Gastrocnemius medialis (tissue), 4 donors: ENCODE results near the gene TTLL1. TPM values are rescaled to one million over a fixed set of nuclear protein-coding genes. Genes with fewer than 3 reads are reported as not detected.
"Not testable (repeated sequence)": the region's sequence is repeated elsewhere in the genome, so short reads cannot be mapped to it uniquely, and the experiment has no call there.

ENCODE experiments used
- ATAC-seq, 2 donors: fragments of 150-250 bp; one replicate each; pipeline ENCODE4 v1.9.1; 2016
- DNase-seq, 2 donors: peaks; one replicate each; pipeline ENCODE4 v3.0.0-alpha.2; 2019
- H3K27ac ChIP-seq, 4 donors: fragments of 200-600 bp; sonication (generic); 1 replicate in 1 of 4; 2 replicates in 3 of 4; pipeline ENCODE4 v1.5.1; 2016 to 2018; ENCODE audit warnings: mild to moderate bottlenecking in 2 of 4, moderate library complexity in 1 of 4
- H3K27me3 ChIP-seq, 3 donors: fragments of 200-600 bp; sonication (generic) in 2 of 3; 1 replicate in 1 of 3; 2 replicates in 2 of 3; pipeline versions ENCODE4 v1.5.1 to v1.6.0; 2016 to 2019; ENCODE audit warnings: mild to moderate bottlenecking in 1 of 3, moderate library complexity in 1 of 3
- H3K36me3 ChIP-seq, 2 donors: fragments of 200-600 bp; sonication (generic) in 1 of 2; one replicate each; pipeline ENCODE4 v1.5.1; 2017 to 2018
- H3K4me1 ChIP-seq, 2 donors: fragments of 200-600 bp; sonication (generic) in 1 of 2; one replicate each; pipeline ENCODE4 v1.5.1; 2016 to 2017; ENCODE audit warnings: mild to moderate bottlenecking in 2 of 2
- H3K4me3 ChIP-seq, 4 donors: fragments of 200-600 bp; sonication (generic) in 3 of 4; 1 replicate in 1 of 4; 2 replicates in 3 of 4; pipeline ENCODE4 v1.5.1; 2016 to 2019; ENCODE audit warnings: mild to moderate bottlenecking in 2 of 4
- H3K9me3 ChIP-seq, 3 donors: fragments of 200-600 bp; sonication (generic) in 2 of 3; 1 replicate in 1 of 3; 2 replicates in 2 of 3; pipeline ENCODE4 v1.5.1; 2016 to 2019
- POLR2A ChIP-seq, 2 donors: fragments of 450-650 bp; IDR thresholded peaks; one replicate each; pipeline ENCODE4 v1.6.1; 2017; ENCODE audit warnings: antibody characterized with exemption in 2 of 2, mild to moderate bottlenecking in 2 of 2, moderate library complexity in 2 of 2
- in situ Hi-C, 4 donors: fragments of 200-750 bp; cut with MboI; loops; one replicate each; pipeline versions ENCODE4 v1.15.0 to v1.8.0; 2017; ENCODE audit warnings: low sequenced_read_pairs in 4 of 4
- intact Hi-C: fragments of 100-400 bp; cut with DNase I; formaldehyde crosslinking; loops from one replicate; pipeline ENCODE4 v1.15.1; 2023; ENCODE audit warnings: low total_unique reads
- total RNA-seq, 4 donors: library from RNA; depleted of rRNA; stranded (reverse); fragments of >200 nt; gene quantifications; one replicate each; pipeline versions ENCODE4 v1.1.0 to v1.2.3, GENCODE V29; 2016
- TF ChIP-seq, protein P1 (sequence below), 5 experiments: fragments of 450-650 bp in 3 of 5; fragments of 200-600 bp in 2 of 5; sonication (generic) in 2 of 5; IDR thresholded peaks in 4 of 5; conservative IDR thresholded peaks in 1 of 5; 1 replicate in 4 of 5; 2 replicates in 1 of 5; pipeline ENCODE4 v1.5.1; 2016 to 2019; ENCODE audit warnings: antibody characterized with exemption in 5 of 5, mild to moderate bottlenecking in 3 of 5, moderate library complexity in 3 of 5

Gene TTLL1
- total RNA-seq, 4 donors from 2014 or later = 1.3 to 2.0 (median 1.8) TPM

DNA sequence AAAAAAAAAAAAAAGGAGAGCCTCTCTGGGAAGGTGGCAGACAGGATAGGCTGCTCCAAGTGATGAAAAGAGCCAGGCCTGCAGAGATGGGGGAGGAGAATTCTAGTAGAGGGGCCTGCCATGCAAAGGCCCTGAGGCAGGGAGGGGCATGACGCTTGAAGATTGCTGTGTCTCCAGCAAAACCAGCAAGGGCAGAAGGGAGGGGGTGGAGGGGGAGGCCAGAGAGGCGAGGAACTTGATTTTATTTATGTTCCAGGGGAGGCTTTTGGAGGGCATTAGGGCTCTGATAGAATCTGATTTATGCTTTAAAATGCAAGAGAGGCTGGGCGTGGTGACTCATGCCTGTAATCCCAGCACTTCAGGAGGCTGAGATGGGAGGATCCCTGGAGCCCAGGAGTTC lies 57.6 kb downstream of the TTLL1 start:
- intact Hi-C loops (no loop called here), in situ Hi-C loops (loop anchor here in 3 of 4 donors (5.0 to 25.0 kb wide), 3 partner anchors 164 to 169 kb away; partner anchors contain the start of gene ARFGAP3 (in 1 of the 3))
- H3K27me3 ChIP-seq = no peaks in the 10 kb centered on the region
- DNase-seq (no peak), ATAC-seq (no peak)
- no peaks in the 10 kb centered on the region for H3K36me3 ChIP-seq
- no peak overlapping the region for H3K4me3 ChIP-seq
- peaks cover 5 to 15% of the 10 kb centered on the region in 2 donors for H3K4me1 ChIP-seq
- TF ChIP-seq POLR2A (IDR thresholded peaks at IDR 0.05) = no peak
- TF ChIP-seq, protein P1, sequence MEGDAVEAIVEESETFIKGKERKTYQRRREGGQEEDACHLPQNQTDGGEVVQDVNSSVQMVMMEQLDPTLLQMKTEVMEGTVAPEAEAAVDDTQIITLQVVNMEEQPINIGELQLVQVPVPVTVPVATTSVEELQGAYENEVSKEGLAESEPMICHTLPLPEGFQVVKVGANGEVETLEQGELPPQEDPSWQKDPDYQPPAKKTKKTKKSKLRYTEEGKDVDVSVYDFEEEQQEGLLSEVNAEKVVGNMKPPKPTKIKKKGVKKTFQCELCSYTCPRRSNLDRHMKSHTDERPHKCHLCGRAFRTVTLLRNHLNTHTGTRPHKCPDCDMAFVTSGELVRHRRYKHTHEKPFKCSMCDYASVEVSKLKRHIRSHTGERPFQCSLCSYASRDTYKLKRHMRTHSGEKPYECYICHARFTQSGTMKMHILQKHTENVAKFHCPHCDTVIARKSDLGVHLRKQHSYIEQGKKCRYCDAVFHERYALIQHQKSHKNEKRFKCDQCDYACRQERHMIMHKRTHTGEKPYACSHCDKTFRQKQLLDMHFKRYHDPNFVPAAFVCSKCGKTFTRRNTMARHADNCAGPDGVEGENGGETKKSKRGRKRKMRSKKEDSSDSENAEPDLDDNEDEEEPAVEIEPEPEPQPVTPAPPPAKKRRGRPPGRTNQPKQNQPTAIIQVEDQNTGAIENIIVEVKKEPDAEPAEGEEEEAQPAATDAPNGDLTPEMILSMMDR (IDR thresholded peaks at IDR 0.05 in 4 of 5, conservative IDR thresholded peaks at IDR 0.05 in 1 of 5) = no peak
- no peaks in the 10 kb centered on the region for H3K9me3 ChIP-seq
- no peak overlapping the region for H3K27ac ChIP-seq

GRCh38 chr22:43018615-43019014 lies 70.6 kb downstream of the TTLL1 start:
- no peaks in the 10 kb centered on the region for H3K9me3 ChIP-seq
- no peak for TF ChIP-seq POLR2A (IDR thresholded peaks at IDR 0.05)
- H3K4me1 ChIP-seq = peaks cover 8 to 12% of the 10 kb centered on the region in 2 donors
- intact Hi-C loops = no loop called here
- no peak overlapping the region for H3K4me3 ChIP-seq
- DNase-seq (no peak), ATAC-seq (no peak)
- in situ Hi-C loops = no loop called here
- no peaks in the 10 kb centered on the region for H3K36me3 ChIP-seq
- no peak overlapping the region for H3K27ac ChIP-seq
- no peaks in the 10 kb centered on the region for H3K27me3 ChIP-seq

GRCh38 chr22:43017525-43018460 lies 71.4 kb downstream of the TTLL1 start:
- ATAC-seq = no peak
- Histone ChIP-seq H3K4me3 (no peak overlapping the region), H3K4me1 (peaks cover 16 to 20% of the 10 kb centered on the region in 2 donors), H3K27ac (no peak overlapping the region), H3K27me3 (no peaks in the 10 kb centered on the region), H3K9me3 (no peaks in the 10 kb centered on the region), H3K36me3 (no peaks in the 10 kb centered on the region)
- TF ChIP-seq POLR2A (IDR thresholded peaks at IDR 0.05) = no peak
- TF ChIP-seq, protein P1 (IDR thresholded peaks at IDR 0.05 in 4 of 5, conservative IDR thresholded peaks at IDR 0.05 in 1 of 5) = no peak
- no peak for DNase-seq
- intact Hi-C loops (no loop called here), in situ Hi-C loops (no loop called here)

DNA sequence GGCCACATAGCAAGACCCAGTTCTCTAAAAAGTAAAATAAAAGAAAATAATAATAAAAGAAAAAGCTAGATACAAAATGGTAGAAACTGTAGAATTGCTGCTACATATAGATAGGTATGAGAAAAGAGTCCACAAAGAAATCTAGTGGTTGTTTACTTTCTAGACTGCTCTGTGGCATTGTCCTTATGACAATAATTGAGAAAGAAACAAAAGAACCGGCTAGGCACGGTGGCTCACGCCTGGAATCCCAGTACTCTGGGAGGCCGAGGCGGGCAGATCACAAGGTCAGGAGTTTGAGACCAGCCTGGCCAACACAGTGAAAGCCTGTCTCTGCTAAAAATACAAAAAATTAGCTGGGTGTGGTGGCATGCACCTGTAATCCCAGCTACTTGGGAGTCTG lies 73.0 kb downstream of the TTLL1 start:
- H3K4me3 ChIP-seq, in situ Hi-C loops, H3K27me3 ChIP-seq, ATAC-seq, H3K36me3 ChIP-seq, H3K9me3 ChIP-seq, intact Hi-C loops, H3K27ac ChIP-seq, DNase-seq: not testable (repeated sequence)
- peaks cover 16 to 20% of the 10 kb centered on the region in 2 donors for H3K4me1 ChIP-seq

DNA sequence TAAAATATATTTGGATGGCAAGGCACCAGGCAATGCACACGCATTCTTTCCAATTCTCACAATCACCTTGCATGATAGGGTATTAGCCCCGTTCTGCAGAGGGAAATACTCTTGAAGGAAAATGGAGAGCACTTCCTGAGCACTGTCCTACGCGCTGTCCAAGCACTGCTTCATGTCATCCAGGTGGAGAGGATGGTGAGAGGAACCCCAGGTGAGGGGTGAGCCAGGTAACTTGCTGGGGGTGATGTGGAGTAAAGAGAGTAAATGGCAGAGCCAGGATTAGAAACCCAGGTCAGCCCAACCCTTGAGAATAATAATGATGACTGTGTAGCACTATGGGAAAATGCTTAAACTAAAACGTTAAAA lies 73.5 kb downstream of the TTLL1 start:
- H3K4me3 ChIP-seq = peak overlapping the region; percentile 74 to 97 (median 87)
- H3K36me3 ChIP-seq = no peaks in the 10 kb centered on the region
- DNase-seq (no peak), ATAC-seq (no peak)
- peak overlapping the region; percentile 75 to 90 (median 80) for H3K27ac ChIP-seq
- in situ Hi-C loops = no loop called here
- TF ChIP-seq POLR2A (IDR thresholded peaks at IDR 0.05) = no peak
- TF ChIP-seq, protein P1 (IDR thresholded peaks at IDR 0.05 in 4 of 5, conservative IDR thresholded peaks at IDR 0.05 in 1 of 5) = no peak
- peaks cover 16 to 20% of the 10 kb centered on the region in 2 donors for H3K4me1 ChIP-seq
- H3K27me3 ChIP-seq = no peaks in the 10 kb centered on the region
- no peaks in the 10 kb centered on the region for H3K9me3 ChIP-seq
- intact Hi-C loops = loop anchor here (2.0 kb wide), 1 partner anchor 159 kb away; the partner anchor contains the start of gene ARFGAP3
